Endometrium (tissue), 2 donors: ENCODE results near the gene PRCC.

ENCODE experiments used
- FAIRE-seq: peaks from 2 replicates; lab custom pipeline; 2012; peaks lifted over from hg19 to GRCh38; lab: Jason Lieb, UNC
- donor health status: control.
- donor health status: control.

The PRCC gene, protein sequence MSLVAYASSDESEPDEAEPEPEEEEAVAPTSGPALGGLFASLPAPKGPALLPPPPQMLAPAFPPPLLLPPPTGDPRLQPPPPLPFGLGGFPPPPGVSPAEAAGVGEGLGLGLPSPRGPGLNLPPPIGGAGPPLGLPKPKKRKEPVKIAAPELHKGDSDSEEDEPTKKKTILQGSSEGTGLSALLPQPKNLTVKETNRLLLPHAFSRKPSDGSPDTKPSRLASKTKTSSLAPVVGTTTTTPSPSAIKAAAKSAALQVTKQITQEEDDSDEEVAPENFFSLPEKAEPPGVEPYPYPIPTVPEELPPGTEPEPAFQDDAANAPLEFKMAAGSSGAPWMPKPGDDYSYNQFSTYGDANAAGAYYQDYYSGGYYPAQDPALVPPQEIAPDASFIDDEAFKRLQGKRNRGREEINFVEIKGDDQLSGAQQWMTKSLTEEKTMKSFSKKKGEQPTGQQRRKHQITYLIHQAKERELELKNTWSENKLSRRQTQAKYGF

DNA sequence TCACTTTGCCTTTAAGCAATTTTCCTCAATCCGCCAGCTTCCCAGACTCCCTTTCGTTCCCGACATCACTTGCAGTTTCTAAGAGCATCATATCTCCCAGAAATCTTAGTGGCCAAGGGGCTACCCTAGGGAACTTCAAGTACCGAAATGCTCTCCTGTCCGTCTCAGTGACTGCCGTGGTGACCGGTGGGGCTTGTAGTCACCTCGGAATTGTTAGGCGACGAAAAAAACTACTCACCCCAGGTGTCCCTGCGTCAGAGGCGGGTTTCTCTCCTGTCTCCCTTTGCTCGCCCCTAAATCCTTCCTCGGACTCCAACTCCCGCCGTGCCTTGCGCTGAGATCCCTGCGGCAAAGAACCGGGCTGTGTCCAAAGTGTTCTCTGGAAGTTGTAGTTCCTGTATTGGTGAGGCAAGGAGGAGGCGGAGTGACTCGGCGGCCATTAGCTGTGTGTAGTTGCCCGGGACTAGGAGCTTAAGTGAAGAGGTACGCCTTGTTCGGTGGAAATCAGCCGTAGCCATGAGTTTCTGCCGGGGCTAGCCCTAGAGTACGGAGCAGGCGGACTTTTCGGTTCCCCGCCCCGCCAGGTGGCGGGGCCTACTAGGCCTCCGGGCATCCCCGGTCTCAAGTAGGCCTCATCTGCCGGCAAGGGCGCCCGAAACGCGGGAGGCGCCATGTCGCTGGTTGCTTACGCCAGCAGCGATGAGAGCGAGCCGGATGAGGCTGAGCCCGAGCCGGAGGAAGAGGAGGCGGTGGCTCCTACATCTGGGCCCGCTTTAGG is at the start of gene PRCC:
PRCC (plus strand) TSS at position 435 of the 778 bp plus-strand sequence; CDS start at position 672, 237 bp downstream.
- FAIRE-seq, result peak; percentile 99

- FAIRE-seq, result no peak
These were observed 46.2 kb upstream of the PRCC start for GRCh38 chr1:156721131-156721530.

DNA sequence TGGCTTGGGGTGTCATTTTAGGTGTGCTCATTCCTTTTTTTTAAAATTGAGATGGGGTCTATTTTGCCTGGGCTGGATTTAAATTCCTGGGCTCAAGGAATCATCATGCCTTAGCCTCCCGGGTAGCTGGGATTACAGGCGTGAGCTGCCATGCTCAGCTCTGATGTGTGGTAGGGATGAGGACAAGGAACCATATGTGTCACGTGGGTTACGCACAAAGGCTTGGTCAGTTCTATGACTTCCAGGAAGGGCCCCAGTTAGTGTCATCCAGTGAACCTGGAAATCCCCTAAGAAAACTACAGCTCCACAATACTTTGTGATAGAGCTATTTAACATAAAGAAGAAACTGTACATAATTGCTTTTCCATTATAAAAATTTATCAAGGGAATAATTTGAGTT is 45.8 kb upstream of the PRCC start:
- FAIRE-seq, result no peak

- no peak for FAIRE-seq
These were observed 41.6 kb upstream of the PRCC start for GRCh38 chr1:156725683-156726280.

GRCh38 chr1:156726549-156727226 is 40.6 kb upstream of the PRCC start:
- FAIRE-seq, result no peak

- FAIRE-seq, result no peak
These were observed 39.8 kb upstream of the PRCC start for GRCh38 chr1:156727492-156727891.

- FAIRE-seq, result no peak
These were observed 39.3 kb upstream of the PRCC start, which contains the start of gene METTL25B for GRCh38 chr1:156727926-156728598. Gene METTL25B, plus strand, starts transcription at chr1:156728469. Its CDS starts 636 bp downstream, at chr1:156729105.

GRCh38 chr1:156728599-156729462 is 38.5 kb upstream of the PRCC start, which contains the start of gene ISG20L2:
Gene ISG20L2, minus strand, starts transcription at chr1:156728766. Its CDS starts 1,114 bp downstream, at chr1:156727652.
- no peak for FAIRE-seq

- FAIRE-seq, result no peak
These were observed 33.2 kb upstream of the PRCC start for GRCh38 chr1:156733989-156734584.

DNA sequence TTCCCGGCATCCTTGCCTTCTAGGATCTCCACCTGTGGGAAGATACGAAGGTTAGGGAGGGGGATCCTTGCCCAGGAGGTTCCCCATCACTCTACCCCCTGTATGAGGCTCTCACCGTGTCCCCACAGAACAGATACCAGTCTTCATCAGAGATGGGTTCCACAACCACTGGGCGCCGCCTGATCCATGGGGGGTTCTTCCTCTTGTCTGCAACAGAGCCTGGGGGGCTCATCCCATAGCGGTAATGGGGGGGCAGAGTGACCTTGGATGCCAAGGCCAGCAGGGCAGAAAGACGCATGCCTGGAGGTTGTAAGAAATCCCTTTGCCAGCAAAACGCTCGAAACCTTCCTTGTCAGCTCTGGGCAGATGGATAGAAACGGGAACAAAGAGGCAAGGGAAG is 28.9 kb upstream of the PRCC start:
- no peak for FAIRE-seq

- no peak for FAIRE-seq
These were observed 28.4 kb upstream of the PRCC start for GRCh38 chr1:156738916-156739315.

- FAIRE-seq, result no peak
These were observed 27.0 kb upstream of the PRCC start for GRCh38 chr1:156740237-156740740.

GRCh38 chr1:156740741-156741480 is 26.4 kb upstream of the PRCC start, which contains the start of gene MRPL24:
Gene MRPL24, minus strand, starts transcription at chr1:156741088. Its CDS starts 2,384 bp downstream, at chr1:156738704.
- FAIRE-seq, result peak; percentile 99

DNA sequence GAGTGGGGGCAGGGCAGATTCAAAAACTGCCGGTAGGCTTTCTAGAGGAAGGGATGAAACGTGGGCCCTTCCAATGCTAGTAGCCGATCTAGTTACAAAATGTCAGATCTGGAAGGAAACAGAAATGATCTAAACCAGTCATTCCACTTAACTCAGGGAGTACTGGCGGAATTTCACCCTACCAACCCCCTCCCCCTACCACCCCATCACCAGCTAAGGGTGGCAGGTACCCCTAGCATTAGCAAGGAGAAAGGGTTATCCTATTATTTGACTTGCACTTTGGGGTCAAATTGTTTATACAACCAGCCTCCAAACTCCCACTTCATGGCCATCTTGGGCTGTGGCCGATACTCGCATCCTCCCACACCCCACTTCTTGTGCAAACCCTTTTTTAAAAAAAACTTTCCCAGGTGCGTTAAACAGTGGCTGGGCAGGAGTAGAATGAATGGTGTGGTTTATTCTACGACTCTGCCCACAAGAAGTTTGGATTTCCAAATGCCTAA is 25.8 kb upstream of the PRCC start:
- no peak for FAIRE-seq

DNA sequence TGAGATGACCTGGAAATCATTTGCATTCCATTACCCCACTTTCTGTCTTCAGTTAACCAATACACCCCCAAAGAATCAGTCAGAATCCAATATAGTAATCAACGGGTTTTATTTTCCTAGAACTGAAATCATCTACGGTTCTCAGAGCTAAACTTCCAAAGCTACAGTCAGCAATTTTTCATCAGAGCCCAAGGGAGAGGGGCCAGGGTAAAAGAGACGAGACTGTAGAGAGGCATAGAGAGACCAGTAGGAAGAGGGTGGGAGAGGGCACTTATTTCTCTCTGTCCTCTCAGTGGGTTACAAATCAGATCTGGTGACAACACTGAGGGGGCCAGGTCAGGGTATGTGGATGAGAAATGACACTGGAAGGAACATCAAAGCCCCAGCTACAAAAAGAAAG is 25.3 kb upstream of the PRCC start:
- no peak for FAIRE-seq

GRCh38 chr1:156742801-156743200 is 24.5 kb upstream of the PRCC start:
- no peak for FAIRE-seq

DNA sequence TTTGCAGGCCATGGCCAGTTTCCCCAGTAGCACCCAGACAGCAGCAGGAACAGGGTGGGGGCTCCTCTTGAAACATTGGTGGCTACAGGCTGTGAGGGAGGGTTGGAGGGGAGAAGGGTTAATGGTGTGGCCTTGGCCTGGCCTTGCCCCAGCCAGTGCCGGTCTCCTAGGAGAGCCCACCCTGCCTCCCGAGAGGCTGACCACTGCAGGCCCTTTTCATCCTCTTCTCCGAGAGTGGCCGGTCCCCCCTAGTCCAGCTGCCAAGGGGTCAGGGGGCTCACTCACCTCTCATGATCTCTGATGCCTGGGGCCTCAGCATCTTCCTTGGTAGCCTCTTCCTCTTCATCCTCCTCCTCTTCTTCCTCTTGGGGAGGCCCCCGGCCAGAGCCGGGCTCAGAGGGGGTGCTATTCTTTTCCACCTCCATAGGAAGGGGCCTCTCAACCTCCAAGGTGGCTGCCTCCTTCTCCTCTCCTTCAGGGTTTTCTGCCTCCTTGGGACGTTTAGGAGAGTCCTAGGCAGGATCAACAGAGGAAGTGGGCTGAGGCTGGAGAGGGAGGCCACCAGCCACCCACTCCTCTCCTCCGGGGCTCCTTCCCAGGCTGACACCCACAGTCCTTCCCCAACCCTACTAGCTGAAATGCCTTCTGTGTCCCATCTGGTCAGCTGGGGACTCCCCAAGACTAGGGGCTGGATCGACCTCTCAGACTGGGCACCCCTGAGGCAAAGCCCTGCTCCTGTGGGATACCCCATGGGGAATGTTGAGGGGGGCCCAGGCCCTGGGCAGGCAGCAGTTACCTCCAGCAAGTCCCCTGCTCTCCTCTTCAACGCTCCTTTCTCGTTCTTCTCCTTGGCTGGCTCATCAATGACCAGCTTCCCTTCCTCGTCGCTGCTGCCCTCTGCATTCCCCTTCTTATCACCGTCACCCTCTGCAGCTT is 23.7 kb upstream of the PRCC start:
- FAIRE-seq, result no peak
